ENCODE results near the gene GCAT.
"Not testable (repeated sequence)": the region's sequence is repeated elsewhere in the genome, so short reads cannot be mapped to it uniquely, and the experiment has no call there.

The GCAT gene

DNA sequence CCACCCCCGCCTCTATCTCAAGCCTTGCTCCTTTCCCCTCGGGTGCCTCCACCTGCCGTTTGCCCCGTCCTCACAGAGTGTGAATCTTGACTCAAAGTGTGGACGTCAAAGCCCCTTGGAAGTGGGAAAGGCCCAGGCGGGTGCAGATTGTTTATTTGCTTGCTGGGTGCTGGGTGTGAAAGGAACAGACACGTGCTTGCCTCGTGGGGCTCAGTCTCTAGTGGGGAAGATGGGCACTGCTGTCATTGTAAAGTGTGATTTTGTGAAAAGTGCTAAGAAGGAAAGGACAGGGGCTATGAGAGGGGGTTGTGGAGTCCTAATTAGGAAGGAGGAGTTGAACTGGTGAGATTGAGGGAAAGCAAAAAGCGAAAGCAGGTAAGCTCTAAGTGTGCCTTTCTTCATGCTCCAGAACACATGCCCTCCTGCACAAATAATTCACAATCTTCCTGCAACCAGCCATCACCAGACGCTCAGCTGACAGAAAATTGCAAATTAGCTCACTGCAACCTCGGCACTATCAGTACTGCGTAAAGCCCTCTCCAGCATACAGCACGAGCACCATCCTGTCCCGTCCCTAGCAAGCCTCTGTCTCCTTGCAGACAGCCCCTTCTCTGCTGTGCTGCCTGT lies 9.7 kb upstream of the GCAT start:
- no peaks in the 10 kb centered on the region for H3K36me3 ChIP-seq (replicated peaks)
- no peak for DNase-seq
- H3K27me3 ChIP-seq (replicated peaks) = no peaks in the 10 kb centered on the region
- H3K4me3 ChIP-seq (ENCODE audit: low read depth, low read length) = no peak overlapping the region
- TF ChIP-seq, protein P1, sequence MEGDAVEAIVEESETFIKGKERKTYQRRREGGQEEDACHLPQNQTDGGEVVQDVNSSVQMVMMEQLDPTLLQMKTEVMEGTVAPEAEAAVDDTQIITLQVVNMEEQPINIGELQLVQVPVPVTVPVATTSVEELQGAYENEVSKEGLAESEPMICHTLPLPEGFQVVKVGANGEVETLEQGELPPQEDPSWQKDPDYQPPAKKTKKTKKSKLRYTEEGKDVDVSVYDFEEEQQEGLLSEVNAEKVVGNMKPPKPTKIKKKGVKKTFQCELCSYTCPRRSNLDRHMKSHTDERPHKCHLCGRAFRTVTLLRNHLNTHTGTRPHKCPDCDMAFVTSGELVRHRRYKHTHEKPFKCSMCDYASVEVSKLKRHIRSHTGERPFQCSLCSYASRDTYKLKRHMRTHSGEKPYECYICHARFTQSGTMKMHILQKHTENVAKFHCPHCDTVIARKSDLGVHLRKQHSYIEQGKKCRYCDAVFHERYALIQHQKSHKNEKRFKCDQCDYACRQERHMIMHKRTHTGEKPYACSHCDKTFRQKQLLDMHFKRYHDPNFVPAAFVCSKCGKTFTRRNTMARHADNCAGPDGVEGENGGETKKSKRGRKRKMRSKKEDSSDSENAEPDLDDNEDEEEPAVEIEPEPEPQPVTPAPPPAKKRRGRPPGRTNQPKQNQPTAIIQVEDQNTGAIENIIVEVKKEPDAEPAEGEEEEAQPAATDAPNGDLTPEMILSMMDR (IDR thresholded peaks at IDR 0.05; ENCODE audit: low read depth, low read length, missing control alignments) = no peak
- in situ Hi-C loops (cut with HindIII; ENCODE audit: low pct_ligation_motif_present, low sequenced_read_pairs) = no loop called here
- no peak overlapping the region for H3K27ac ChIP-seq

DNA sequence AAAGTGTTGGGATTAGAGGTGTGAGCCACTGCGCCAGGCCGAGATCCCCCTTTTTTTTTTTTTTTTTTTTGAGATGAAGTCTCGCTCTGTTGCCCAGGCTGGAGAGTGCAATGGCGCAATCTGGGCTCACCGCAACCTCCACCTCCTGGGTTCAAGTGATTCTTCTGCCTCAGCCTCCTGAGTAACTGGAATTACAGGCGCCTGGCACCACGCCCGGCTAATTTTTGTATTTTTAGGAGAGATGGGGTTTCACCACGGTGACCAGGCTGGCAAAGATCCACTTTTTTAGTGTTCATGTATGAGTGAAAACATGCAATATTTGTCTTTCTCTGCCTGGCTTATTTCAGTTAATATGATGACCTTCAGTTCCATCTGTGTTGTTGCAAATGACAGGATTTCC lies 7.8 kb upstream of the GCAT start:
- in situ Hi-C loops (cut with HindIII; ENCODE audit: low pct_ligation_motif_present, low sequenced_read_pairs); DNase-seq; H3K27ac ChIP-seq; H3K36me3 ChIP-seq (replicated peaks); H3K27me3 ChIP-seq (replicated peaks); H3K4me3 ChIP-seq (ENCODE audit: low read depth, low read length): not testable (repeated sequence)

DNA sequence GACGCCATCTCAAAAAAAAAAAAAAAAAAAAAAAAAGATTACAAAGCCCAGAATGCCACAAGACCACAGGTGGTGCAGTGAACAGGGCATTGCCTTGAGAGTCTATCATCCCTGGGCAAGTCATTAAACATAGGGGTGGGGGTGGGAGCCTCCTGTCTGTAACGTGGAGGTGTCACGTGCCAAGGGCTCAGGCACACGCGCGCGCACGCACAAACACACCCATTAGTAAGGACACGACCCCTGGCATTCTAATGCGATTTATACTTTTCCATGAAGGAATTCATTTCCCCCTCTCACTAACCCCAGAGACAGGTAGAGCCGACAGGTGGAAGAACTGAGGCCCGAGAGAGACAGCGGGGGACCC lies 5.8 kb upstream of the GCAT start:
- Histone ChIP-seq H3K27ac (no peak overlapping the region), H3K4me3 (ENCODE audit: low read depth, low read length) (peak overlapping the region; percentile 60), H3K27me3 (replicated peaks) (no peaks in the 10 kb centered on the region), H3K36me3 (replicated peaks) (no peaks in the 10 kb centered on the region)
- in situ Hi-C loops (cut with HindIII; ENCODE audit: low pct_ligation_motif_present, low sequenced_read_pairs) = no loop called here
- TF ChIP-seq, protein P1 (IDR thresholded peaks at IDR 0.05; ENCODE audit: low read depth, low read length, missing control alignments) = no peak
- DNase-seq = no peak

DNA sequence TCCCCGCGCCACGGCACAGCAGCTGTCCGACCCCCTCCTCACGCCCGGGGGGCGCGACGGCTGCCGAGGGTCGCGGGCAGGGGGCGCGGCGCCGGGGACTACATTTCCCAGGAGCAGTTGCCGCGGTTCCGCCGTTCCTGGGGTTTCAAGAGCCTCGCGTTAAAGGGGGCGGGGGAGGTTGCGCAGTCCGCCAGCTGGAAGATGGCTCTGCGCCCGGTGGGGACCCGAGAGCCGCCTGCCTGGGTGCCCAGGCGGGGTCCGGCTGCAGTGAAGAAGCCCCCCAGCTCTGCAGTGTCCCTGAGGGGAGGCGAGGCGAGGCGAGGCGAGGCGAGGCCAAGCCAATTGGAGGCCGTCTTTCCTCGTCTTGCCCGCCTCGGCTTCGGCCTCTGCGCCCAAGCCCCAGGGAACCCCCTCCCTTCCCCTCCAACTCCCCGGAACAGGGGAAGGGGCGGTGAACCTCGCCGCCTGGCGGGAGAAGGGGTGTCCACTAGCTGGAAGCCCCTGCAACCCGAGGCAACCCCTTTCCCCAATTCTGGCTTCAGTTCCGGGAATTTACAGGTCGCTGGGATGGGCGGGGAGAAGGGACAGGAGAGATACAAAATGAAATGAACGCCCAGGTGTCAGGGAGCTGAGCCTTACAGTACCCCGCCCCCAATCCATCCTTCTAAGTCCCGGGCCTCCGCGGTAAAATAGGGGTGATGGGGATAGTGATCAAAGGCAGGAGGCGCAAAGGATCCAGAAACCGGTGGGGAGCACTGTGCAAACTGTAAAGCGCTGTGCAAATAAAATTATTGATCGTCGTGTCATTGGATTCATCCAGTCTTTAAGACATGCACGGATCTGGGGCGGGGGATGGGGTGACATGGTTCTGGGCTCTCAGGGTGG lies 5.2 kb upstream of the GCAT start:
- Histone ChIP-seq H3K36me3 (replicated peaks) (no peaks in the 10 kb centered on the region), H3K27me3 (replicated peaks) (no peaks in the 10 kb centered on the region), H3K4me3 (ENCODE audit: low read depth, low read length) (peak overlapping the region; percentile 60), H3K27ac (no peak overlapping the region)
- TF ChIP-seq, protein P1 (IDR thresholded peaks at IDR 0.05; ENCODE audit: low read depth, low read length, missing control alignments) = no peak
- DNase-seq = no peak
- in situ Hi-C loops (cut with HindIII; ENCODE audit: low pct_ligation_motif_present, low sequenced_read_pairs) = no loop called here

DNA sequence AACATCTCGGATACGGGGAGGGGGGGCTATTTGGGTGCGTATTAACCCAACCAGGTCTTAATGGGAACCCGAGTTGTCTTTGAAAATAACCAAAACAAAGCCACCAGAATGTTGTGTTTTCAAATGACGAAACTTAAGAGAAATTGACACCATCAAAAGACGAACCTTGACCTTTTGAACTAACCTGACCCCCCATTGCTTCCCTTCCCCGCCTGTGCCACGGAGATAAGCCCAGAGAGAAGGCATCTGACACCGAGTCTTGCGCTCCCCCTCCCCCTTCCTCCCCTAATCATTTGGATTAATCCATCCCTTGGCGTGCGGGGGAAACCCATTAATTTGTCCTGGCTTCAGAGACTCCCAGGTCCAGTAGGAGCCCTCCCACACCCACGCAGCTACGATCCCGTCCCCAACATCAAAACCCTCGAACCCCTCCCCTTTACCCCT lies 4.5 kb upstream of the GCAT start:
- TF ChIP-seq, protein P1 (IDR thresholded peaks at IDR 0.05; ENCODE audit: low read depth, low read length, missing control alignments) = no peak
- in situ Hi-C loops (cut with HindIII; ENCODE audit: low pct_ligation_motif_present, low sequenced_read_pairs) = no loop called here
- Histone ChIP-seq H3K27me3 (replicated peaks) (no peaks in the 10 kb centered on the region), H3K4me3 (ENCODE audit: low read depth, low read length) (peak overlapping the region; percentile 60), H3K36me3 (replicated peaks) (no peaks in the 10 kb centered on the region), H3K27ac (no peak overlapping the region)
- no peak for DNase-seq

DNA sequence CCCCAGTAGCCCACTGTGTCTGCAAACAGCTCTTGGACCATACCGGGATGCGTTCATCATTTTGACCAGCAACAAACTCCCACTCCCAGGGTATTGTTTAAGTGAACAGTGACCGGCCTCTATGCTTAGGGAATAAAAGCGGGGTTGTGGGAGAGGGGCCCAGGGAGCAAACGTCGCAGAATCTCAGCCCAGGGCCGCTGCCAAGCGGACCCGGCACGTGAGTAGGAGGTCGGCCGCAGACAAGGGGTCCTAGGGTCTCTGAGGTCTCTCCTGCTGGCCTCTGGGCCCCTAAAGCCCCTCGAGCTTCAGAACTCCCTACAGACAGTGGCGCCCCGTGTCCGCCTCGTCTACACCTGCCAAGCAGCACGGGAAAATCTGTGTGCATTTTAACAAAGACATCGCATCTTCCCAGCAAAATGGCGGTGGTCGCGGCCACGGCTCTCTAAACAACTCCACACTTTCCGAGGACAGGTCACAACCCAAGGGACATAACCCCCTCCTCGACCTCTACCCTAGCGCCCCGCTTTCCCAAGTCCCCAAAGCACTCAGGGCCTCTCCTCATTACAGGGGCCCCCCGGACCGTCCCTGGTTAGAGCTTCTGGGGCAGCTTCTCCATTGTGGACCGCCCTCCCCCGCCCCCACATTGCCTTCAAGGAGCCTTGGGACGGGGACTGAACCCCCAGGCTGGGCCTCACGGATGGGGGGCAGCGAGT lies 3.9 kb upstream of the GCAT start:
- H3K27ac ChIP-seq = no peak overlapping the region
- DNase-seq = no peak
- in situ Hi-C loops (cut with HindIII; ENCODE audit: low pct_ligation_motif_present, low sequenced_read_pairs) = no loop called here
- TF ChIP-seq, protein P1 (IDR thresholded peaks at IDR 0.05; ENCODE audit: low read depth, low read length, missing control alignments) = no peak
- no peaks in the 10 kb centered on the region for H3K36me3 ChIP-seq (replicated peaks)
- peak overlapping the region; percentile 78 for H3K4me3 ChIP-seq (ENCODE audit: low read depth, low read length)
- H3K27me3 ChIP-seq (replicated peaks) = no peaks in the 10 kb centered on the region

Data from brain microvascular endothelial cell (primary cell).